UCSD-AML1 (cell line): ENCODE results near the gene LDHD.
A peak's percentile ranks its signal among the peaks of the same experiment; 100 is the strongest.
"Not testable (repeated sequence)": the region's sequence is repeated elsewhere in the genome, so short reads cannot be mapped to it uniquely, and the experiment has no call there.

ENCODE experiments used
- DNase-seq: peaks from one replicate; lab custom pipeline; 2025; ENCODE audit not compliant: unreplicated experiment; lab: John Stamatoyannopoulos, UW

Gene LDHD

GRCh38 chr16:75116081-75116910 lies at the start of gene LDHD:
TSS of gene LDHD (minus strand) at chr16:75116780. CDS start at chr16:75116720, 60 bp downstream.
- DNase-seq, result peak; percentile 50

GRCh38 chr16:75160386-75160785 lies 43.8 kb upstream of the LDHD start:
- no peak for DNase-seq

- DNase-seq, result no peak
Observed at GRCh38 chr16:75152635-75153034, 36.1 kb upstream of the LDHD start.

- no peak for DNase-seq
Observed at GRCh38 chr16:75151798-75152197, 35.2 kb upstream of the LDHD start.

DNA sequence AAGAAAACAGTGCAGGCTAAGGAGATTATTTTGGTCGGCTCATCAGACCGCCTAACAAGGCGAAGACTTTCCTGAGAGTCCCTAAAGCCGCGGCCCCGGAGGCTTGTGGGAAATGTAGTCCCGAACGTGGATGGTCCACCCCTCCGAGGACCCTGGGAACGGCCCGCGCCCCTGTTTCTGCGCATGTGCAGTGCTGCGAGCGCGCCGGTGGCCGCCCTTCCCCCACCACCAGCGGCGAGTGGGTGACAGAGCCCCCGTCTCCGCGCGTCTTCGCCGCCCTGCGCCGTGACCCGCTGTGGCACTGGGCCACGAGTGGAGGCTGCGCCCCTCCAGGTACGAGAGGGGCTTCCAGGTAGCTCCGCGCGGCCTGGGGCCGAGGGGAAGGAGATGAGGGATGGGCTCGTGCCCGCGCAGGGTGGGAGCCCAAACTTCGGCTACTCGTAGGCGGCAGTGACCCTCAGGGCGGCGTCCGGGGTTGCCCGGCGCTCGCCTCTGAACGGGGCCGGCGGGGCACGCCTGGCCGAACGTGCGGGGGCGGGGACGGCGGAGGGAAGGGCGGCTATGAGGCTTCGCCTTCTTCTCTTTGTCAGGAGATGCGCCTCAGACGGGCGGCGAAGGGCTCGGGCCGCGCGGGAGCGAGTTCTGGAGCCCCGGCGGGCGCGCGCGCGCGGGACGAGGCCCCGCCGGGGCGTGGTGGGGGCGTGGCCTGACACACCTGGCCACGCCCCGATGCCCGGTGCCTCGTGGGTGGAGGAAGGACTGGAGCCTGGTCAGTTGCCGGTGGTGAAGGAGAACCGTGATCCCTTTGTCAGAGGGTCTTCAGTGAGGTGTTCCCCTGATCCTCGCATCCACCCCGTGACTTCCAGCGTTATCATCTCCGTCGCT lies 32.0 kb upstream of the LDHD start, which contains the start of gene ZFP1:
ZFP1 (plus strand) TSS at position 214 of the 885 bp plus-strand sequence. CDS start 4,428 bp downstream, outside the sequence.
- DNase-seq, result peak; percentile 92

GRCh38 chr16:75147968-75148310 lies 31.4 kb upstream of the LDHD start:
- DNase-seq, result no peak

DNA sequence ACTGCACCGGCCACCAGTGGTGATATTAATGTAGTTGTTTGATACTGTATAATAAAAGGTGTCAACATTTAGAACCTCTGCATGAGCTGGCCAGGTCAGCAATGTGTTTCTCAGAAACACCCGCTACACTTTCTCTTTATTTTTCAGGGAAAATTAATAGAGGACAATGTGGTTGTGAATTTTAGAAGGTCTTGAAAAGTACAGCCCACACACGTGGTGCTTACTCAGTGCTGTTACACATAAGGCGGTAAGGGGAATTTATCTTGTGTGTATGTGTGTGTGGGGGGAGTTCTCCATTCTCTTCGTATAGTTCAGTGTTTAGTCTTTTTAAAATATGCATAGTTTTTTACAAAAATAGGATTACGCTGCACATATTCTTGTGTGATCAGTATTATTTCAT lies 27.4 kb upstream of the LDHD start:
- no peak for DNase-seq

DNA sequence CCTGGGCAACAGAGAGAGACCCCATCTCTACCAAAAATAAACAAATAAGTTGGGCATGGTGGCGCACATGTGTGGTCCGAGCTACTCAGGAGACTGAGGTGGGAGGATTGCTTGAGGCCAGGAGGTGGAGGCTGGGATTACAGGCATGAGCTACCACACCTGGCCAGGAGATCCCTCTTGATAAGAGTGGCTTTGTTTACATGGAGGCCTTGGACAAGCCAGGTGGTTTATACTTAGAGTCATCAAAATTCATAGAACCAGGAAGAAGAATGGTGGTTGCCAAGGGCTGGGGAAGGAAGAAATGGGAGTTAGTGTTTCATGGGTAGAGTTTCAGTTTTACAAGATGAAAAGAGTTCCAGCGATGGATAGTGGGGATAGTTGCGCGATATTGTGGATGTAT lies 22.9 kb upstream of the LDHD start:
- DNase-seq, result no peak

- peak; percentile 71 for DNase-seq
Observed at GRCh38 chr16:75138636-75139035, 22.1 kb upstream of the LDHD start.

DNA sequence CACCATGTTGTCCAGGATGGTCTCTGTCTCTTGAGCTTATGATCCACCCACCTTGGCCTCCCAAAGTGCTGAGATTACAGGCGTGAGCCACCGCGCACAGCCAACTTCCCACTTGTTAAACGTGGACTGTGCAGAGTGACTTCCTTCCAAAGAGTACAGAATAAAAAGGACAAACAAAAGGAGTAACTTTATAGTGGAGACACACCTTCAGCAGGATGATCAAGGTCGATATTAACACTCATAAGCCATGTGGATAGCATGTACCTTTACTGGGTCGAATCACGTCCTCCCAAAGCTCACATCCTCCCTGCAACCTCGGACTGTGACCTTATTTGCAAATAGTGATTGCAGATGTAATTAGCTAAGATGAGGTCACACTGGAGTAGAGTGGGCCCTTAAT lies 21.7 kb upstream of the LDHD start:
- DNase-seq, result no peak

DNA sequence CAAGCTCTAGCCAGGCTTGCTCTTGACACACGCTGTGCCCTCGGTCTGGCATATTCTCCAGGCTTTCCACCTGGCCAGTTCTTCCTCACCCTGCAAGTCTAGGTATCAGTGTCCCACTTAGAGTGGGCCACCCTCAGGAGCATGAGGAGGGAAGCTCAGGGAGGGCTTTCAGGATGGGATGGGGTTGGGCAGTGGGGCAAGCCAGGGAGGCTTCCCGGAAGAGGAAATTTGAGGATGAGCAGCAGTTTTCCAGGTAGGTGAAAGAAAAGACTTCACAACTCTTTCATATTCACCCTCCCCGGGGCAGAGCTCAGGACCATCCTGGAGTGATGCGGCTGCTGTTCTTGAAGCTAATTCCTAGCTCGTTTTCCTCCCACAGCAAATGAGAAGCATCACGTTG lies 14.5 kb upstream of the LDHD start:
- no peak for DNase-seq

DNA sequence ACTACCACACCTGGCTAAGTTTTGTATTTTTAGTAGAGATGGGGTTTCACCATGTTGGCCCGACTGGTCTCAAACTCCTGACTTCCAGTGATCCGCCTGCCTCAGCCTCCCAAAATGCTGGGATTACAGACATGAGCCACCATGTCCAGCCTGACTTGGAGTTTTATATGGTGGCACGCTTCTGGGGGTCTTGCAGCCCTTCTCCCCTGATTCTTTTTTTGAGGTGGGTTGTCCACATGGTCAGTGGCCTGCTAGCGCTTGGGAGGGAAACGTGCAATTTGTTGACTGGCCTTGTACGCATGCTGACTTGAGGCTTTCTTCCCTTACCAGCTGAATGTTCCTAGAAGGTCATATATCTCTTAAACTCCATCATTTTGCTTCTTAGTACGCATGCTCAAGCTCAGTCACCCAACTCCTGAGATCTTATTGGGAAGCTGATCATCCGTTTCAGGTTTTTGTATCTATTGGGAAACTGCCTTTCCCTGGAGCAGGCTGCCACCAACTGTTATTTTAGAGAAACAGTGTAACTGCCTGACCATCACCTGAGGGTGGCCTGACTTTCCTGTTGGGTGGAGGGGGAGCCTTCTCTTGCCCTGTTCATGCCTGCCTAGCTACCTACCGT lies 13.7 kb upstream of the LDHD start:
- DNase-seq, result no peak

GRCh38 chr16:75129421-75130149 lies 13.0 kb upstream of the LDHD start:
- not testable (repeated sequence) for DNase-seq

- no peak for DNase-seq
Observed at GRCh38 chr16:75127713-75128415, 11.3 kb upstream of the LDHD start.

DNA sequence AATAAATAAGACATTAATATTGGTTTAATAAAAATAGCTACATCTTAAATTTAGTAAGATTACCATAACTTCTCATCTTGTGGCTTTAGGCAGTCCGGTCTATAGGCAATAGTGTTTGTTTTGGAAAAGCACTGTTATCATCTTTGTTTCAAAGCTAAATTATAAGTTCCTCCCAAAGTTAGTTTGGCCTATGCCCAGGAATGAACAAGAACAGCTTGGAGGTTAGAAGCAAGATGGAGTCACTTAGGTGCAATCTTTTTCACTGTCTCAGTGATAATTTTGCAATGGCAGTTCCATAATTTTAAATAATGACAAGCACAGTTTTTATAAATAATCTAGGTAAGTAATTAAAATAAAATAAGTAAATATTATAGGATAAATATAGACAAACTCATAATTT lies 6.0 kb upstream of the LDHD start:
- DNase-seq, result no peak

GRCh38 chr16:75121949-75122568 lies 5.5 kb upstream of the LDHD start:
- DNase-seq, result no peak

GRCh38 chr16:75120253-75120652 lies 3.7 kb upstream of the LDHD start:
- no peak for DNase-seq

- DNase-seq, result no peak
Observed at GRCh38 chr16:75118943-75119539, 2.5 kb upstream of the LDHD start.

- no peak for DNase-seq
Observed at GRCh38 chr16:75116911-75117245, 298 bp upstream of the LDHD start.
